Measurements from ENCODE around the gene ESRRB.

The ESRRB gene

GRCh38 chr14:76541594-76542219 is 165.8 kb downstream of the ESRRB start:
- no peak for DNase-seq (ENCODE audit: low spot score)

GRCh38 chr14:76546426-76547221 is 170.7 kb downstream of the ESRRB start:
- peak; percentile 20 for DNase-seq (ENCODE audit: low spot score)

GRCh38 chr14:76547831-76548230 is 171.9 kb downstream of the ESRRB start:
- DNase-seq (ENCODE audit: low spot score), result no peak

- DNase-seq (ENCODE audit: low spot score), result no peak
Measured at GRCh38 chr14:76550534-76550933, 174.6 kb downstream of the ESRRB start.

GRCh38 chr14:76551116-76551515 is 175.2 kb downstream of the ESRRB start:
- DNase-seq (ENCODE audit: low spot score), result no peak
